ENCODE results near the gene IDH2.
"Not testable (repeated sequence)": the region's sequence is repeated elsewhere in the genome, so short reads cannot be mapped to it uniquely, and the experiment has no call there.

The IDH2 gene

DNA sequence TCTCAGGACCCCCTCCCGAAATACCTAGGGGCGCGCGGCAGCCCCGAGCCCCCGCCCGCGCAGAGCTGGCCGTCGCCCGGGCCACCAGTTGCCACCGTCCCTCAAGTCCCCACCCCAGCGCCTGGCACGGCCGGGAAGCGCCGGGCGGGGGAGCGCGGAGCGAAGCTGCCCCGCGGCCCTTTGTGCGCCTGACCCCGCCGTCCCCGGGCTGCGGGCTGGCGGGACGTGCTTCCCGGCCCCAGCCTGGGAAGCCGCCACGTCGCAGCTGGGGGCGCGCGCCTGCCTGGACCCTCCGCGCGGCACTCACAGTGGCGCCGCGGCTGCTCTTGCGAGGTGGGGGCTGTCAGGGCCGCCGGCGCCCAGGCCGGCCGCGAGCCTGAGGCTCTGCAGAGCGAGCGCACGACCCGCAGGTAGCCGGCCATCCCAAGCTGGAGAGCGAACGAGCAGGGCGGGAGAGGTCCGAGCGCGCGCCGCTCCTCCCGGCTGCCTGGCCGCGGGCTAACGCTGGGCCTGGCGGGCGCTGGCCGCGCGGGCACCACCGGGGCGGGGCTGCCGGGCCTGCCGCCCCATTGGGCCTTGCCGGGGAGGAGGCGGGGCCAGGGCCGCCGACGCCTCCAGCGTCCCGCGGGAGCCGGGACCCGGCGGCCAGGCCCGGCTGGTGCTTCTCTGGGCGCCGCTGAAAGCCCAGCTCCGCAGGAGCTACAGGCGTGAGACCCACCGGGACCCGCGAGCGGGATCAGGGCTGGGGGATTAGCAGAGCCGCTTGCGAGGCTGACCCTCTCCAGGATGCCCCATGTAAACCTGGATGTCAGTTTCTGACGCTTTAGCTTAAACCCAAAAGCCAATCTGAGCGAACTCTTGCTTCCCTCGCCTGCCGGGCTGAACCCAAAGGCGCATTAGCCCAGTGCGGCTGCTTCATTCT is at the start of gene IDH2:
TSS of gene IDH2 (minus strand) at position 500 of the 922 bp plus-strand sequence. CDS start at position 422, 78 bp downstream.
- peak; percentile 44 for DNase-seq (ENCODE audit: low read depth, low spot score)

GRCh38 chr15:90150551-90150950 is 48.3 kb upstream of the IDH2 start:
- DNase-seq (ENCODE audit: low read depth, low spot score) = not testable (repeated sequence)

DNA sequence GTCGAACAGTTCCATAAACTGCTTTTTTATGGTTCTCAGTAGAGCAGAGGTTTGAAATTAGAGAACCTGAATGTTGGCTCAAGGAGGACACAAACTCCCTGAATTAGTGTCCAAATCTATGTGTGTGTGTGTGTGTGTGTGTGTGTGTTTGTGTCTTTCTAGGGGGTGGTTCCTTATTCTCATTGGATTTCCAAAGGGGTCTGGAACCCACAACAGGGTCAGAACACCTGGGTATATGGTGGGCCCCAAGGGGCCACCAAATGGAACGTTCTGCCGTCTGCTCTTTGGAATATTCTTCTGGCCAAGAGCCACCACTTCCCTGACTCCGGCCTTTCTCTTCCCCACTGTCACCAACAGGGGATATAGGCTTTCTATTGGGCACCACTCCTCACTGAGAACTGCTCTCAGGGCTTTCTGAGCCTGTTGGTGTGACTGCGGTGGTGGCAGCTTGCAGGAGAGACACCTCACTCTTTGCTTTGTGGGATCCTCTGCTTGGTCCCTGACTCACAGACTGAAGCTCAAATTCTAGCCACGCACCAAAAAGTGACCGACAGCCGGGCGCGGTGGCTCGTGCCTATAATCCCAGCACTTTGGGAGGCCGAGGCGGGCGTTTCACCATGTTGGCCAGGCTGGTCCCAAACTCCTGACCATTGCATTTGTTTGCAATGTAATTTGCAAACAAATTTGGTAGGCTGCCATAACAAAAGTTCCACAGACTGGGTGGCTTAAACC is 47.5 kb upstream of the IDH2 start:
- DNase-seq (ENCODE audit: low read depth, low spot score) = no peak

- DNase-seq (ENCODE audit: low read depth, low spot score) = not testable (repeated sequence)
Measured at GRCh38 chr15:90146198-90146761, 44.0 kb upstream of the IDH2 start.

DNA sequence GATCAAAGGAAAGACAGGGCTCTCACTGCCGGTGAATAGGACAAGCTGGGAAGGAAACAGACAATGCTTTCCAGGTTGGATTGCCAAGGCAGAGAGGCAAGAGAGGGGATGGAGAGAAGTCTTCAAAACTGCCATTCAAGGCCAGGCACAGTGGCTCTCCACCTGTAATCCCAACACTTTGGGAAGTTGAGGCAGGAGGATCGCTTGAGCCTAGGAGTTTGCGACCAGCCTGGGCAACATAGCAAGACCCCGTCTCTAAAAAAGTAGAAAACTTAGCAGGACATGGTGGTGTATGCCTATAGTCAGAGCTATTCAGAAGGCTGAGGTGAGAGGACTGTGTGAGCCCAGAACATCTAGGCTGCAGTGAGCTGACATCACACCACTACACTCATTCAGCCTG is 43.5 kb upstream of the IDH2 start:
- DNase-seq (ENCODE audit: low read depth, low spot score) = no peak

DNA sequence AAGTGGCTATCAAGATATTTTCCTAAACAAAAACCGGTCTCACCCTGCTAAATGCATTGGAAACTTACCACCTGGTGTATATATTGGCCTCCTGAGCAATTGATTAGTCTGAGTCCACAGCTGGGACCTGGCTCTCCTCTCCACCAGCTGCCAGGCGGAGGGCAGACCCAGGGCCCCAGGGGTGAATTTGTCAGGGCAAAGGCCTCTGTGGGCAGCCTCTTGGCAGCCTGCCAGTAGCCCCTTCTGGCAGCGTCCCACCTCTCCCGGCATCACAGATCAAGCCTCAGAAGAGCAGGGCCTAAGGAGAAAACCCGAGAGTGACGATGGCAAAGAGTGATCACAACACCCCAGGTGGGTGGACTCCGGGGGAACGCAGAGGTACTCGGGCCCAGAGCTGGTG is 43.0 kb upstream of the IDH2 start:
- DNase-seq (ENCODE audit: low read depth, low spot score) = no peak

DNA sequence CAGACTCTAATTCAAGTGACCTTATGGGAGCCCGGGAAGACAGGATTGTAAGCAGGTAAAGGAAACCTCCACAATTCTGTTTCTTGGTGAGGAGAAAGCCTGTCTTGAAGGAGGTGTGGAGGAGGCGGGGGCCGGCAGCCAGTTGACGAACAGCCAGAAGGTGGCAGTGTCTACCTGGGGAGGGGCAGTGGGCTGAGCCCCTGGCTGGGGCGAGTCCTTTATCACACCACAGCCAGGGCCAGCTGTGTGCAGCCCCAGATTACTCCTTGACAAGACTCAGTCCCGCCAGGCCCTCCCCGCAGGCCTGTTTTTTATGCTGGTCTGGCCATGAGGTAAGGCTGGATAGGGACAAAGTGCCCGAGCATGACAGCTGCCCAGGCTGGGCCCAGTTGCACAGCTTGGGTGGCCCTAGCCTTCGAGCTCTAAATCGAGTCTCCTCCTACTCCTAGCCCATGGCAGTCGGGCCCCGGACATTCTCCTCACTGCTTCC is 40.9 kb upstream of the IDH2 start:
- DNase-seq (ENCODE audit: low read depth, low spot score) = peak; percentile 27

DNA sequence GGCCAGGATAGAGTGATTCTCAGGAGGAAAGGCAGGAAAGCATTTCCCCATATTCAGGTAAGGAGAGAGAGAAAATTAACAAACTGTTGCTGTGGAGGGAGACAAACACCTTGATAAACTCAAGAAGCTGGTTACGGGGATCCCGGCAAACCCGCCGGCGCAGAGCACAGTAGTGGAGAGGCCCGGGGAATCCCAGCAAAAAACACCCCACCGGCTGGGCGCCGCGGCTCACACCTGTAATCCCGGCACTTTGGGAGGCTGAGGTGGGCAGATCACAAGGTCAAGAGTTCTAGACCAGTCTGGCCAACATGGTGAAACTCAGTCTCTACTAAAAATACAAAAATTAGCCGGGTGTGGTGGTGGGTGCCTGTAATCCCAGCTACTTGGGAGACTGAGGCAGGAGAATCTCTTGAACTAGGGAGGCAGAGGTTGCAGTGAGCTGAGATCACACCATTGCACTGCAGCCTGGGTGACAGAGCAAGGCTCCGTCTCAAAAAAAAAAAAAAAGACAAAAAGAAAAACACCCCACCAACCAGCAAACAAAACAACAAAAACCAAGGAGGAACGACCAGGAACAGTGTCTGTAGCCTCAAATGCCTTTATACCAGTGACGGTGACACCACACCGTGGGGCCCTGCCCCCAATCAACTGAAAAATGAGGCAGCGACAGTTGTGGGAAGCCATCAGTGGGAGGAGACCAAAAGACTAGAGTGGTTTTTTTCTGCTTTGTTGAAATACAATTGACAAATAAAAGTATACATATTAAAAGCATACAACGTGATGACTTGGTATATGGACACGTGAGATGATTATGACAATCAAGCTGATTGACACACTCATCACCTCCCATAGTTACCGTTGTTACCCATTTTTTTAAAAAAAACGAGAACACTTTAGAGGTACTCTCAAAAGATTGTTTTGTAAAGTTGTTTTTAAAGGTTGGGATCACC is 40.2 kb upstream of the IDH2 start:
- peak; percentile 9 for DNase-seq (ENCODE audit: low read depth, low spot score)

DNA sequence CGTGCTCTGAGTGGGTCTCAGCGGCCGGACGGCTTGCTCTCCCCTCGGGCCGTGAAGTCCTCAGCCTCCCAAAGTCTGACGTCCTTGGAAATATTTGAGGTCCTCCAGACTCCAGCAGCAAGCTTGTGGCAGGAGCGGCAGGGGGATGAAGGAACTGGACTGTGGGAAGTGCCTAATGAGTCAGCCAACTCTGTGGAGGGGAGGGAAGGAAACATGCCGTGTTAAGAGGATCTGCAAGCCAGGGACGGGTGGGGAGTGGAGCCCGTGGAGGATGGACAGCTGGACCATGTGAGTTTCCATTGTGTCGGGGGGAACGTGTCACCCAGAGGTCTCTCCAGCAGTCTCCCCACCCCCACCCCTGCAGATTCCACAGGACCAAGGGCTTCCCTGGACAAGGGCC is 39.4 kb upstream of the IDH2 start:
- no peak for DNase-seq (ENCODE audit: low read depth, low spot score)

GRCh38 chr15:90139549-90139948 is 37.3 kb upstream of the IDH2 start:
- not testable (repeated sequence) for DNase-seq (ENCODE audit: low read depth, low spot score)

DNA sequence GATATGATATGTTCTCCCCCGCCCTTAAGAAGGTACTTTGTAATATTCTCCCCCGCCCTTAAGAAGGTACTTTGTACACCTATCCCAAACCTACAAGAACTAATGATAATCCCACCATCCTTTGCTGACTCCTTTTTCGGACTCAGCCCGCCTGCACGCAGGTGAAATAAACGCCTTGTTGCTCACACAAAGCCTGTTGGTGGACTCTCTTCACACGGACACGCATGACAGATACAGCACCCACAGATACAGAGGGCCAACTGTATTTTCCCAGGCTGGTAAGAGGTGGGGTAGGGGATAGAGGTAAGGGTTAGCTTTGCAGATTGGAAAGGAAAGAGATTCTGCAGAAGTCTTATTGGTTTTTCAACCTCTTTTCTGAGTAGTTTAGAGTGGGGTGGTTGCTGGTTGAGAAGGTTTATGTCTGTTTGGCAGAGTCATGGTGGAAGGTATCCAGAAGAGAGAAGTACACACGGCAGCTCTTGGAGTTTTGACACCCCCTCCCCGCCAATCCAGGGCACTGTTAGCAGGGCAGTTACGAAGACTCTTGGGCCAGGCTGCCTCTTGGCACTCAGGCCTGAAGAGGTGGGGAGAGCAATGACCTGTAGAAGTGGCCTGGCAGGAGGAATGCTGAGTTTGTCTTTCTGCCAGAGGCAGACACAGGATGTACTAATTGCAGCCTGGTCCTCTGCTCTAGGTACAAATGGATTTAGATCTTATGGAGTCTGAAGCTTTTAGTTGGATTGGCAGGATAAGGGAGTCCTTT is 36.0 kb upstream of the IDH2 start:
- no peak for DNase-seq (ENCODE audit: low read depth, low spot score)

DNA sequence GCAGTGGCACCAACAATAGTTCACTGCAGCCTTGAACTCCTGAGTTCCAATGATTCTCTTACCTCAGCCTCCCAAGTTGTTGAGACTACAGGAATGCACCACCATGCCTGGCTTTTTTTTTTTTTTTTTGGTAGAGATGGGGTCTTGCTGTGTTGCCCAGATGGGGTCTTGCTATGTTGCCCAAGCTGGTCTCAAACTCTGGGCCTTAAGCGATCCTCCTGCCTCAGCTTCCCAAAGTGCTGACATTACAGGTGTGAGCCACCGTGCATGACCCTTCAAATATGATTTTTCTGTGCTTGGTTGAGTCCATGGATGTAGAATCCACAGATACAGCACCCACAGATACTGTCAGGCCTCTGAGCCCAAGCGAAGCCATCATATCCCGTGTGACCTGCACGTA is 30.2 kb upstream of the IDH2 start:
- DNase-seq (ENCODE audit: low read depth, low spot score) = no peak

GRCh38 chr15:90131848-90132247 is 29.6 kb upstream of the IDH2 start:
- no peak for DNase-seq (ENCODE audit: low read depth, low spot score)

DNA sequence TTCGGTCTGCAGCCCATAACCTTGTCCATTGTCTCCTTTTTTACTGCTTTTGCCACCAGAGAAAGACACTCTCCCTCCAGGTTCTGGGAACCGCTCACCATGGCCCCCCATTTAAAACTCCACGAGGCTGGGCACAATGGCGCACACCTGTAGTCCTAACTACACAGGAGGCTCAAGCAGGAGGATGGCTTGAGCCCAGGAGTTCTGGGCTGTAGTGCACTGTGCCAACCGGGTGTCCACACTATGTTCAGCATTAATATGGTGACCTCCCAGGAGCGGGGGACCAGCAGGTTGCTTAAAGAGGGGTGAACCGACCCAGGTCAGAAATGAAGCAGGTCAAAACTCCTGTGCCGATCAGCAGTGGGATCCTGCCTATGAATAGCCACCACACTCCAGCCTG is 28.0 kb upstream of the IDH2 start:
- DNase-seq (ENCODE audit: low read depth, low spot score) = no peak

DNA sequence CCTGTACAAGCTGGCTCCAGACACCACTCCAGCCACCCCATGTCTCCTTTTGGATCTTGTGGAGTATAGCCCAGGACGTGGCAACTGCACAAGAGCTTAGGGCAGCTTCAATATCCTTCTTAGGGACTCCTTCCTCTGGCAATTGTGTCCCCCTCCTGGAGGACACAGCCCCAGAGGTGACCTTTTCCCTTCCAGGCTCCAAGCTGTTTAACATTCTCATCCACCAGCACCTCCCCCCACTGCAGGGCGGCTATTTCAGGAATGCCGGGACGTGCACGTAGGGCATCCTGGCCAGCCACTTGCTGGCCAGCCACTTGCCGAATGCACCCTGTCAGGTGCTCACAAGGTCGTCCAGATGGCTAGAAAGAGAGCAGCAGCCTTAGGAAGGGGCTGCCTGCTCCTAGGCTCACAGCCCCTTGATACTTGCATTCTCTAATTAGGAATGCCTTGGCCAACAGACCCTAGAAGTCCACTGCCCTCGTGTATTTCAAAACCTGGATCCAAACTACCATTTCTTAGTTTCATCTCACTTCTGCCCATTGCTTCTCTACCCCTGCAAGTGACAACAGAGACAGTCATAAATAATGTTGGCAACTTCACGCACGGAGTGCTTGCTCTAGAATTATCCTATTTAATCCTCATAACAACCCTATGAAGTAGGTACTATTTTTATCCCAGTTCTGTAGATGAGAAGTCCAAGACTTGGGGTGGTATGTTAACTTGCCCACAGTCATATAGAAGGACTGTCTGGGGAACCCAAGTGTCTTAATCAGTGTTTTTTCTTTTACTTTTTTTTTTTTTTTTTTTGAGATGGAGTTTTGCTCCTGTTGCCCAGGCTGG is 24.5 kb upstream of the IDH2 start:
- DNase-seq (ENCODE audit: low read depth, low spot score) = no peak

GRCh38 chr15:90126022-90126421 is 23.8 kb upstream of the IDH2 start:
- no peak for DNase-seq (ENCODE audit: low read depth, low spot score)

DNA sequence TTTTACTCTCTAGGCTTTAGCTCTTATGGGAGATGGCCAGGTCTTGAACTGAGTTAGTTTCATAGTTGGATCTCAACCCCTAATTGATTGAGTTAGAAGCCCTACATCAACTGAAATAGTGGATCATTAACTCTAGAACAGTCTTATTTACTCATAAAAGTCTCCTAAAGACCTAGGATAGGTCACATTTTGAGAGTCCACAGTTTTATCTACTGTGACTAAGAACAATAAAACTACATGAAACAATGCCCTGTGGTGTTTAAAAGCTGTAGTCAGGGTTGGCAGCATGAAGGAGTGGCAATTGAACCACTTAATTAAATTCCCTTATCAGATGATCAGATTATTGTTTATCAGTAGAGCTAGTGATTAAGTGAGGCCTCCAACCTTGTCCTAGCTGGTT is 22.2 kb upstream of the IDH2 start:
- no peak for DNase-seq (ENCODE audit: low read depth, low spot score)

- DNase-seq (ENCODE audit: low read depth, low spot score) = no peak
Measured at GRCh38 chr15:90121086-90121485, 18.8 kb upstream of the IDH2 start.

DNA sequence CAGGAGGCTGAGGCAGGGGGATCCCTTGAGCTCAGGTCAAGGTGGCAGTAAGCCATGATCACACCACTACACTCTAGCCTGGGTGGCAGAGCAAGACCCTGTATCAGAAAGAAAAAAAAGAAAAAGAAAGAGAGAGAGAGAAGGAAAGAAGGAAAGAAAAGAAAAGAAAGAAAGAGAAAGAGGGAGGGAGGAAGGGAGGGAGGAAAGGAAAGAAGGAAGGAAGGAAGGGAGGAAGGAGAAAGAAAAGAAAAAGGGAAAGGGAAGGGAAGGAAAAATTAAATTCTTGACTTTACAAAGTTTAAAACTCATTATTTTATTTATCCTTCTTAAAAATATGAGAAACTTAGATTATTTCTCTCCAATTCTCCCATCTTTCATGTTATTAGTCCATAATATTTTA is 17.1 kb upstream of the IDH2 start:
- DNase-seq (ENCODE audit: low read depth, low spot score) = no peak

DNA sequence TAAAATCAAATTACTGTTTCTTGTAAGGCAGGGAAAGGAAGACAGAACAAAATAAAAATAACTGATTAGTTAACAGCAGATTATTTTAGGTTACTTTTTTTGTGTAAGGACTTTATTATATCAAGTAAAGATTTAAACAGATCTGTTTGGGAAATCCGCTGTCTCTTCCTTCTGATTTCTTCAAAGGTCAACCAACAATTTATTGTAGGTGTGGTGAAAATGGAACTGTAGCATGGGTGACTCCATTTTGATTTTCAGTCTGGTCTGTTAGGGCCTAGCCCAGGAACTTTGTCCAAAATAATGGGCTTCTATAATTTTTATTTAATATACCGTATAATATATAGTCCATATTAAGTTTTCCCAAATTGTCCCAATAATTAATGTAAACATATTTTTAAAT is 13.5 kb upstream of the IDH2 start:
- DNase-seq (ENCODE audit: low read depth, low spot score) = no peak

Measured in activated CD4-positive, CD25-positive, alpha-beta regulatory T cell treated with anti-CD3 and anti-CD28 coated beads, Interleukin-2, amount 50 U/mL, for 16 hours (primary cell).